ENCODE measurements around the gene SLC37A2.

The SLC37A2 gene

GRCh38 chr11:125070699-125071254 is 7.7 kb downstream of the SLC37A2 start:
- peak in 1 of 2 donors; percentile 47 for DNase-seq (ENCODE audit: extremely low read depth in 1 of 2, low read depth in 1 of 2)

GRCh38 chr11:125071435-125071834 is 8.3 kb downstream of the SLC37A2 start:
- no peak for DNase-seq (ENCODE audit: extremely low read depth in 1 of 2, low read depth in 1 of 2)

- DNase-seq (ENCODE audit: extremely low read depth in 1 of 2, low read depth in 1 of 2): no peak
These were observed 8.7 kb downstream of the SLC37A2 start for GRCh38 chr11:125071846-125072217.

- no peak for DNase-seq (ENCODE audit: extremely low read depth in 1 of 2, low read depth in 1 of 2)
These were observed 9.3 kb downstream of the SLC37A2 start for GRCh38 chr11:125072218-125072960.

- no peak for DNase-seq (ENCODE audit: extremely low read depth in 1 of 2, low read depth in 1 of 2)
These were observed 10.0 kb downstream of the SLC37A2 start for GRCh38 chr11:125072961-125073590.

- no peak for DNase-seq (ENCODE audit: extremely low read depth in 1 of 2, low read depth in 1 of 2)
These were observed 10.7 kb downstream of the SLC37A2 start for GRCh38 chr11:125073616-125074483.

- no peak for DNase-seq (ENCODE audit: extremely low read depth in 1 of 2, low read depth in 1 of 2)
These were observed 11.6 kb downstream of the SLC37A2 start for GRCh38 chr11:125074511-125075241.

- DNase-seq (ENCODE audit: extremely low read depth in 1 of 2, low read depth in 1 of 2): no peak
These were observed 12.1 kb downstream of the SLC37A2 start for GRCh38 chr11:125075242-125075625.

- DNase-seq (ENCODE audit: extremely low read depth in 1 of 2, low read depth in 1 of 2): no peak
These were observed 12.8 kb downstream of the SLC37A2 start for GRCh38 chr11:125075900-125076317.

GRCh38 chr11:125076378-125076945 is 13.4 kb downstream of the SLC37A2 start:
- no peak for DNase-seq (ENCODE audit: extremely low read depth in 1 of 2, low read depth in 1 of 2)

GRCh38 chr11:125078016-125078415 is 14.9 kb downstream of the SLC37A2 start:
- no peak for DNase-seq (ENCODE audit: extremely low read depth in 1 of 2, low read depth in 1 of 2)

- no peak for DNase-seq (ENCODE audit: extremely low read depth in 1 of 2, low read depth in 1 of 2)
These were observed 15.5 kb downstream of the SLC37A2 start for GRCh38 chr11:125078516-125079140.

- no peak for DNase-seq (ENCODE audit: extremely low read depth in 1 of 2, low read depth in 1 of 2)
These were observed 16.2 kb downstream of the SLC37A2 start for GRCh38 chr11:125079151-125079877.

GRCh38 chr11:125079878-125080530 is 16.9 kb downstream of the SLC37A2 start:
- no peak for DNase-seq (ENCODE audit: extremely low read depth in 1 of 2, low read depth in 1 of 2)

- no peak for DNase-seq (ENCODE audit: extremely low read depth in 1 of 2, low read depth in 1 of 2)
These were observed 17.4 kb downstream of the SLC37A2 start for GRCh38 chr11:125080531-125080911.

GRCh38 chr11:125081098-125081798 is 18.1 kb downstream of the SLC37A2 start:
- DNase-seq (ENCODE audit: extremely low read depth in 1 of 2, low read depth in 1 of 2): no peak

GRCh38 chr11:125082040-125082439 is 18.9 kb downstream of the SLC37A2 start:
- no peak for DNase-seq (ENCODE audit: extremely low read depth in 1 of 2, low read depth in 1 of 2)

Measured in stimulated activated CD8-positive, alpha-beta memory T cell treated with anti-CD3 and anti-CD28 coated beads, Interleukin-7, amount 100 ng/mL, for 48 hours (primary cell).